GM18517 (cell line): ENCODE measurements around the gene B4GALNT1.

Experiments
- ATAC-seq: cut with Tn5 transposase; IDR thresholded peaks from one replicate; pipeline ENCODE4 v1.9.1; 2021; ENCODE audit warnings: mild to moderate bottlenecking, moderate library complexity; ENCODE audit not compliant: unreplicated experiment

Gene B4GALNT1

GRCh38 chr12:57609781-57610553, 23.0 kb downstream of the B4GALNT1 start:
- no peak for ATAC-seq

GRCh38 chr12:57609101-57609780, 23.8 kb downstream of the B4GALNT1 start:
- ATAC-seq = no peak

DNA sequence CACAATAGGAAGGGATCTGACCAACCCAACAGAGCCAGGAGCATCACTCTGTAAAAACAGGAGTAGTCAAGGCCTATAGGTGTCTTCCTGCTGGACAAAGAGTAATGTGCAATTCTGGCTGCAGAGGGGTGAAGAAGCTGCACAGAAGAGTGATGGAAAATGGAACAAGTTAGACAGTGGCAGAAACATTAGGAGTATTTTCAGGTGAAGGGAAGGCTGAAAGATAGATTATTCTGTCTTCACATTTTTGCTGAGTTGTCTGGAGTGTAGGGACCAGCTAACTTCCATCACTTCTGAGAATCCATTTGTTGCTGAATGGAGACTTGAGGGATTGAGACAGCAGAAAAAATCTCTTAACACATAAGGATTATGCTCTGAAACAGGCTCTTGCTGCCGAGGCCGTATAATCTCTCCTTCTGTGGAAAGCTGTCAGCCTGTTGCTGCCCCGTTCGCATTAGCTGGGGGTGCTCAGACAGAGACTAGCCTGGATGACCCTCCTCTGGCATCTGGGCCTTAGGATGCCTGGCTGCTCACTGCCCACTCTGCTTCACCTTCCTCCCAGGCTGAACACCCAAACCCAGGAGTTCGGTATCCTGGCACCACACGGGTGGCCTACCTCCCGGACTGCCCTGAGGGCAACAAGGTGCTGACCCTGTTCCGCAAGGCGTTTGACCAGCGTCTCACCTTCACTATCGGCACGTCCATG, 24.9 kb downstream of the B4GALNT1 start:
- no peak for ATAC-seq

DNA sequence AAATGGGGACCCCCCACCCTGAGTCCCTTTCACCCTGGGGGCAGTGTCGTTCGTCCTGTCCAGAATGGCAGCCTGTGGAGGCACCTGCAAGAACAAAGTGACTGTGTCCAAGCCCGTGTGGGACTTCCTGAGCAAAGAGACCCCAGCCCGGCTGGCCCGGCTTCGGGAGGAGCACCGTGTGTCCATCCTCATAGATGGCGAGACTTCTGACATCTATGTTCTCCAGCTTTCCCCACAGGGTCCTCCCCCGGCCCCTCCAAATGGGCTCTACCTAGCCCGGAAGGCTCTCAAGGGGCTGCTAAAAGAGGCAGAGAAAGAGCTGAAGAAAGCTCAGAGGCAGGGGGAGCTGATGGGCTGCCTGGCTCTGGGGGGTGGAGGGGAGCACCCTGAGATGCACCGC, 26.2 kb downstream of the B4GALNT1 start:
- ATAC-seq = no peak

DNA sequence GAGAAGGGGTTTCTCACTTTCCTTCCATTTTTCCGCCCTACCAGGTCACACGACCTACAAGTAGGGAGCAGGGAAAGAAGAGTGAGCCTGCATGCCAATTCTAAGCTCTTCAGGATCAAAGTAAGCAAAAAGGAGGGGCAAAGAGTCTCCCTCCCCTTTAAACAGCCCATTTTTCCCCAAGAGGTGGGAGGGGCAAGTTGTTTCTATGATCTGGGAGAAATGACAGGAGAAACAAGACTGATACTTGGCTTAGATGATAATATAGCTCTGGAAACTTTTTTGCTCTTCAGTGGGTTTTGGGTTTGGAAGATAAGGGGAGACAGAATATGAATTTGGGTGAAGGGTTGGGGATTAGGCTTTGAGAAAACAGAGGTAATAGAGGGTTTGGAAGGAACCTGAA, 26.6 kb downstream of the B4GALNT1 start:
- ATAC-seq = no peak

- ATAC-seq = no peak
Observed at GRCh38 chr12:57605811-57606311, 27.1 kb downstream of the B4GALNT1 start.

DNA sequence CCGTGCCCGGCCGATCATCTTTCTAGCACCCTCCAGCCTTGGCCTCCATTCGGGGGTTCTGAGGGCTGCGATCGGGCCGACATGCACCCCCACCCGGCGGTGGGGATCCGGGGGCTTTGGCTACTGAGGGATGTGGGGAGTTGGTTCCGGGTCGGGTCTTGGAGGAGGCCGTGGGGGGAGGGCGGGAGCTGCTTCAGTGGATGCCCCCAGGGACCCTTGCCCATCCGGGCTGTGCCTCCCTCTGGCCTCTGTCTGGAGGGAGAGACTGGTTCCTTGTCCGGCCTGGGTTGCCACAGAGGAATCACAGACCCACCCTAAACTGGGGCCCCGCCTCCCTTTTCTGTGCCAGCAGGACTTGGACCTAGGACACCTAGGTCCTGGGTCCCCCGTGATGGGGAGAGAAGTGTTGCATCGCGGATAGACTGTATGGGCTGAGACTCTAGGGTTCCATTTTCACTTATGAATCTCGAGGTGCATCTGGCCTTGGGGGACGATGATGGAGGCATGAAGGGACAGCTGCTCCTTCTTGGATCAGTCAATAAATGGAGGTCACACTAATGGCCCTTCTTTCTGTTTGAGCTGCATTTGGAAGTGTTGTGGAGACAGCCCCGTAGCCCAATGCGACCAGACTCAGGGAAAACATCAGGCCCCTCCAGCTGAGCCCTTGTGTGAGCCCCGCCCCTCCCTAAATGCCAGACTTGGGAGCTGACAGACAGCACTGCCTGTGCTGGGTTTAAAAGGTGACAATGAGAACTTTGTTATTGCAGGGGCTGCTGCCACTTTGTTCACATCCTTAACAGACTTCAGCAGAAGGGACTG, 27.8 kb downstream of the B4GALNT1 start:
- no peak for ATAC-seq

DNA sequence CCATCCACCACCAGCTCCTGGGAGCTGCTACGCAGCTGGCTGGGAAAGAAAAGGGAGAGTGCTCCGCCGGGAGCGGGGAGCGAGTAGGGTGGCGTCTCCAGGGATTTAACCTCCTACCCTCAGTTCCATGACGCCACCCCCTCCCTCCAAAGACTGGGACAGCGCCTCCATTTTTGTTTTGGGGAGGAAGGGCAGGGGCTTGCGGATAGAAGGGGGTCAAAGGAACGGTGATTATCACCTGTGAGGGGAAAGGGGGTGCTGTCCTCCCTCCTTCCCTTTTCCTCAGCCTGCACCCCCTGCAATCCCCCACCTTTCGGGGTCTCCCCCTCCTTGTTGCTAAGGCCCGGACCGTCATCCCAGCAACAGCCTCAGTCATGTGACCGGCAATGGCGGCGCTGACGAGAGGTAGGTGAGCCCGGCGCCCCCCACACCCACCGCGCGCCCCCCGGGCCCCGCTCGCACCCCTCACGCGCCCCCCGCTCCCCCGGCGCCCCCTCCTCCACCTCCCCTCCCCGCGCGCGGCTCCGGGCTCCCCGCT, 28.5 kb downstream of the B4GALNT1 start, which contains the start of gene DTX3:
DTX3 (plus strand) TSS at position 371 of the 538 bp plus-strand sequence. CDS start 1,694 bp downstream, outside the sequence.
- no peak for ATAC-seq

GRCh38 chr12:57603815-57604453, 29.1 kb downstream of the B4GALNT1 start:
- ATAC-seq = no peak

DNA sequence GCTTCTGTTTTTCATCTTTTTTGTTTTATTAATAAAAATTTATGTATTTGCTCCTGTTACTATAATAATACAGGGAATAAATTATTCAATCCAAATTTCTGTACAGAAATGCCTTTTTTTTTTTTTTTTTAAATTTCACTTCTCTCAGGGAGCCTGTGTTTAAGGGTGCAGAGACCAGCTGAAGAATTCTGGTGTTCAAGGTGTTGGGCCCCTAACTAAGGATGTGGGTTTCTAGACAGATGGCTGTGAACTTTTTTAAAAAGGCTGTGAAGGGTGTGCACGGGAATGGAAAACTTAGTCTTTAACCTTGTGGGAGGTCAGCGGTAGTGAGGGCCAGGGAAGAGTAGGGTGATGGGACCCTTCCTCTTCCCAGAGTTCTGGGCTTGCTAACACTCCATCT, 29.7 kb downstream of the B4GALNT1 start:
- ATAC-seq = no peak

- no peak for ATAC-seq
Observed at GRCh38 chr12:57602544-57602943, 30.5 kb downstream of the B4GALNT1 start.

GRCh38 chr12:57600395-57600794, 32.6 kb downstream of the B4GALNT1 start:
- no peak for ATAC-seq

DNA sequence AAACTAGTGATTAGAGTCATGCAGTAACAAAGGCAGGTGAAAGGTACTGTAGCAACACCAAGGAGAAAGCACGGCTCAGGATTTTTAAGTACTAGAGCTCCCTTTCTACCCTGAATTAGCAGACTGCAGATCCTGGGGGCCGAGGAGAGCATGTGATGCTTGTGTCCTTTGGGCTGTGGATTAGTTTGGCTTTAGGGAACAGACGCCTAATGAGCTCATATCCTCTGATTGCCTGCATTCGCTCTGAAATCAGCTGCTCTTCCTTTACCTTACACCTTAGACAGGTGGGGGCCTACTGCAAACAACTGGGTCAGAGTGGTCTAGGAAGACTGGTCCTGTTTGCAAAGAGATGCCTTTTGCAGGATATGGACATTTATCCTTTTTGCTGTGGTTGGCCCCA, 39.8 kb downstream of the B4GALNT1 start:
- ATAC-seq = no peak

DNA sequence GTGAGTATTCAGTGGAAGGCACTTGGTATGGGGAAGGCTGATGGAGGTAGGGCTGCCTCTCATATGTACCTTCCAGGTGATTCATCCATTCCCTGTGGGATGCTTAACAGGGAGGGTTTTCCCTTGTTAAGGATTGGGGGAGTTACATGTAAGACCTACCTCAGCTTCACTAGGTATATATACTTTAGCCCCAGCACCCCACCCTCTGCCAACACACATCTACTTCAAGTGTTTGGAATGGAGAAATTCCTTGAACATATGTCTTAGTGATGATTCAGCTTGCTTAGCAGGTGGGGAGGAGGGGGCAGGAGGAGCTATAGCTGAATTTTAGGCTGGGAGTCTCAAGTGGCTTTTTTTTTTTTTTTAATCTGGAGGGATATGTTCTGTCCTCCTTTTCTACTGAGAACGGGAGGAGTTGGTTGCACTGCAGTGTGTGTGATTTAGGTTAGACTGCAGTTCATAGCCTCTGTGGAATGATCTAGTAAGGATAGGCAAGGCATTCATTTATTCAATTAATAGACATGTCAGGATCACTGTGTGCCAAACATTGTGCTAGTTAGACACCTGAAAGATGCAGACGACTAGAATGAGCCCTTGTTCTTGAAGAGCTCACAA, 40.3 kb downstream of the B4GALNT1 start:
- ATAC-seq = no peak

- ATAC-seq = no peak
Observed at GRCh38 chr12:57591782-57592325, 41.1 kb downstream of the B4GALNT1 start.

- ATAC-seq = peak; percentile 66
Observed at GRCh38 chr12:57590864-57591781, 41.9 kb downstream of the B4GALNT1 start, which contains the start of gene PIP4K2C. Gene PIP4K2C (plus strand): TSS chr12:57591192. CDS start chr12:57591290, 98 bp downstream.

- ATAC-seq = peak; percentile 3
Observed at GRCh38 chr12:57590479-57590863, 42.5 kb downstream of the B4GALNT1 start.
